ENCODE measurements around the gene YARS2. TPM values are rescaled to one million over a fixed set of nuclear protein-coding genes. Genes with fewer than 3 reads are reported as not detected.

YARS2 gene
- polyA plus RNA-seq, 2 of the 4 experiments (the other 2 are of a cell fraction), result 23.3 to 43.2 TPM

DNA sequence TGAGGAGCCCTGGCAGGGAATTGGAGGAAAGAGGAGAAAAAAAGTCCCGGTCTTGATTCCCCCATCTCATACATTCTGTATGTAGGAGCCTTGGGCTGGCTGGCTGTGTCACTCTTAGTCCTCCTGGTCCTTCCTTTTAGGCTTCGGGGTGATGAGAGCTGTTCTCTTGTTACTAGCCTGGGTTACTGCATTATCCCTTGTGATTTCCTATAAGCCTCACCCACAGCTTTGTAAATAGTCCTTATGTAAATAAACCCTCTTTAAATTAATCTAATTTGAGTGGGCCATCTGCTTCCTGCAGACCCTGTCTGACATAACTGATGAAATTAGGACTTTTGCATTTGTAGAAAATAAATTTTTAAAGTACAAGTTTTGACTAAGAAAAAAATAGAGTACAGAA, 57.4 kb downstream of the YARS2 start:
- 0 out of 6 replicates have a peak, but pooled peaks of 1 of the 2 experiments have one; percentile 30 for ATAC-seq
- Histone ChIP-seq H3K27ac (no peak overlapping the region), H3K4me3 (no peak overlapping the region), H3K4me2 (no peak overlapping the region), H3K9me3 (peaks cover 14% of the 10 kb centered on the region), H3K4me1 (no peaks in the 10 kb centered on the region)
- no peak for FAIRE-seq
- ChIA-PET POLR2A (no interaction called here), CTCF (interaction anchor here (1.0 to 1.4 kb wide), 2 partner anchors 9 to 12 kb away, joined by 3 read pairs; no protein-coding TSS in a partner anchor)
- TF ChIP-seq RAD21 (conservative IDR thresholded peaks at IDR 0.05 in 1 of 2, IDR thresholded peaks at IDR 0.05 in 1 of 2), result no peak
- no peak for TF ChIP-seq POLR2AphosphoS2 (conservative IDR thresholded peaks at IDR 0.05; ENCODE audit: low read length)
- TF ChIP-seq ZFP36 (IDR thresholded peaks at IDR 0.05; ENCODE audit: borderline replicate concordance, partially characterized antibody), result no peak
- no peak for TF ChIP-seq JUNB (IDR thresholded peaks at IDR 0.05)
- no peak for DNase-seq (ENCODE audit: low read depth in 1 of 2, low spot score in 1 of 2)
- 88% methylated on average over 2 of the region's 2 CpGs for WGBS (ENCODE audit: missing lambda C conversion rate)

DNA sequence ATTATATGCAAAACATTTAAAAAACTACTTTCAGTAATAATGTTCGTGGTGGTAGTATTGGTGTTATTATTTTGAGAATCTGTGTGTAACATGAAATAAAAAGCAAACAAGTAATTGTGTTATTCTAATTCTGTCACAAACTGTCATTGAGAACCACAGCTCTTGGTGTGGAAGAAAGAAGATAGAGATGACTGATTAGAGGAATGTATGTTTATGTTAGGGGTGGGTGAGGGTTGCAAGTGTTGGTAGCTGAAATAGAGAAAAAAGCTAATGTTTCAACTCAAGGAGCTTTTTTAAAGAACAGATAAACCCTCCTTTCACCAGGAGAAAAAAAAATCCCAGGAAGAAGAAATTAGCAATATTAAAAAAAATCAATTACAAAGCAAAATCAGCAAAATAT, 58.3 kb downstream of the YARS2 start:
- no peak overlapping the region for H3K27ac ChIP-seq
- H3K4me2 ChIP-seq, result no peak overlapping the region
- peaks cover 14% of the 10 kb centered on the region for H3K9me3 ChIP-seq
- ChIA-PET POLR2A (no interaction called here), CTCF (interaction anchor here (1.0 to 1.4 kb wide), 2 partner anchors 8 to 11 kb away, joined by 3 read pairs; no protein-coding TSS in a partner anchor)
- 0 out of 3 replicates have a peak, but pooled peaks cover under 1% of the 10 kb centered on the region for H3K4me1 ChIP-seq
- 94% methylated on average over 1 of the region's 1 CpG for WGBS (ENCODE audit: missing lambda C conversion rate)
- FAIRE-seq, result peak; percentile 18
- TF ChIP-seq POLR2AphosphoS2 (conservative IDR thresholded peaks at IDR 0.05; ENCODE audit: low read length) (no peak), TFCP2L1 (CRISPR knock-in tag; IDR thresholded peaks at IDR 0.05) (no peak), JUN (IDR thresholded peaks at IDR 0.05) (no peak), ZSCAN20 (CRISPR knock-in tag; IDR thresholded peaks at IDR 0.05) (no peak), POLR2A (IDR thresholded peaks at IDR 0.05; ENCODE audit: low read length) (no peak), FOXS1 (CRISPR knock-in tag; IDR thresholded peaks at IDR 0.05) (no peak)
- TF ChIP-seq, protein P1, sequence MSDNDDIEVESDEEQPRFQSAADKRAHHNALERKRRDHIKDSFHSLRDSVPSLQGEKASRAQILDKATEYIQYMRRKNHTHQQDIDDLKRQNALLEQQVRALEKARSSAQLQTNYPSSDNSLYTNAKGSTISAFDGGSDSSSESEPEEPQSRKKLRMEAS (IDR thresholded peaks at IDR 0.05), result no peak
- TF ChIP-seq, protein P2, sequence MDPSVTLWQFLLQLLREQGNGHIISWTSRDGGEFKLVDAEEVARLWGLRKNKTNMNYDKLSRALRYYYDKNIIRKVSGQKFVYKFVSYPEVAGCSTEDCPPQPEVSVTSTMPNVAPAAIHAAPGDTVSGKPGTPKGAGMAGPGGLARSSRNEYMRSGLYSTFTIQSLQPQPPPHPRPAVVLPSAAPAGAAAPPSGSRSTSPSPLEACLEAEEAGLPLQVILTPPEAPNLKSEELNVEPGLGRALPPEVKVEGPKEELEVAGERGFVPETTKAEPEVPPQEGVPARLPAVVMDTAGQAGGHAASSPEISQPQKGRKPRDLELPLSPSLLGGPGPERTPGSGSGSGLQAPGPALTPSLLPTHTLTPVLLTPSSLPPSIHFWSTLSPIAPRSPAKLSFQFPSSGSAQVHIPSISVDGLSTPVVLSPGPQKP (IDR thresholded peaks at IDR 0.05; ENCODE audit: low read depth, low read length), result no peak
- H3K4me3 ChIP-seq, result no peak overlapping the region
- ATAC-seq, result no peak
- no peak for DNase-seq (ENCODE audit: low read depth in 1 of 2, low spot score in 1 of 2)

Small RNAs within 50 kb of the gene (small RNA-seq; reads per million reads assigned to genes)
- 0 reads per million in 6 experiments for gene RF00019

Other genes starting within 250 kb of the YARS2 start
- gene DNM1L, start 76.6 kb downstream of the YARS2 start, polyA plus RNA-seq (2011; rRNA removed), result 101 and 121 TPM in 2 replicates
- 66.9 to 75.3 TPM (median 67.0 TPM) in 3 replicates for gene DNM1L, start 76.6 kb downstream of the YARS2 start, polyA plus RNA-seq (2017; fragmentation: RNase III; extraction: RNeasy Plus Mini Kit Qiagen cat#74134 plus additional on column Dnase treatment)
- 6.5 and 7.1 TPM in 2 replicates for gene PKP2, start 140.9 kb upstream of the YARS2 start, polyA plus RNA-seq (2011; rRNA removed)
- gene PKP2, start 140.9 kb upstream of the YARS2 start, polyA plus RNA-seq (2017; fragmentation: RNase III; extraction: RNeasy Plus Mini Kit Qiagen cat#74134 plus additional on column Dnase treatment), result 2.3 to 3.0 TPM (median 2.3 TPM) in 3 replicates

Data from A549 (cell line).